ENCODE results near the gene GCLC. TPM values are rescaled to one million over a fixed set of nuclear protein-coding genes. Genes with fewer than 3 reads are reported as not detected.

The GCLC gene
- total and polyA plus RNA-seq, 9 of the 15 experiments (the other 6 are each of a cell fraction or from before 2014, with no cell fraction given), result 3.9 to 20.0 (median 9.4) TPM

DNA sequence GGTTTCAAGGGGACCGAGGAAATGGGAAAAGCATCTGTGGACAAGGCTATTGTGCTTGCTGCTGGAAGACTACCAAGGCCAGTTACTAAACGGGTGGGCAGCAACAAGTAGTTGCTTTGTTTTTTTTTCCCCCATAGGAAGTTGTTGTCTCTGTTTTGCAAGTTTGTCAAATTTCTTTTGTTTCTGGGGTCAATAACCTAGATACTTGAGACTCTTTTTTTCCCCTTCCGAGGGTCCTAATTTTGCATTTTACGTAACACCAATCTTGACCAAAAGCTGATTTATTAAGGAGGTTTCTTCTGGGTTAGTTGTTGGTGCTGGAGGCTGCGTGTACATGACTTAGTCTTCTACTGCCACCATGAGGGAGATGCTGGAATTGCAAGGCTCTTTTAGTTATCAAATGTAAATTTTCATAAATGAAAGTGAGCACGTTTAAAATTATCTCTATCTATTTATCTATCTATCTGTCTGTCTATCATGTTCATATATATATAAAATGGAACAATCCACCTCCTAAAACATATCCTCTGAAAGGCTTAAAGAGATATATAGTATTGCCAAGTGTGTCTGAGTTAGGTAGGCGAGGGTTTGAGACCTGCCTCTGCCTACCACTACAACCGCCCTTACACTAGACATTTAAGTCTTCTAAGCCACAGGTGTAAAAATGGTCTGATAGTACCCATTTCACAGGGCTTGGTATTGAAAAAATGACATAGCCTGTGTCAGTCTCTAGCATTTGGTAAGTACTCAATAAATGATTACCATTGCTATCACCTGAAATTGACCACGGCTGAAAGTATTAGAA is 60.2 kb downstream of the GCLC start (continued):
- TF ChIP-seq, protein P1, sequence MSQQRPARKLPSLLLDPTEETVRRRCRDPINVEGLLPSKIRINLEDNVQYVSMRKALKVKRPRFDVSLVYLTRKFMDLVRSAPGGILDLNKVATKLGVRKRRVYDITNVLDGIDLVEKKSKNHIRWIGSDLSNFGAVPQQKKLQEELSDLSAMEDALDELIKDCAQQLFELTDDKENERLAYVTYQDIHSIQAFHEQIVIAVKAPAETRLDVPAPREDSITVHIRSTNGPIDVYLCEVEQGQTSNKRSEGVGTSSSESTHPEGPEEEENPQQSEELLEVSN (IDR thresholded peaks at IDR 0.05; ENCODE audit: borderline replicate concordance in 1 of 2, extremely low read depth in 1 of 2, insufficient read depth in 1 of 2, insufficient read length in 1 of 2, low read depth in 1 of 2, low read length in 1 of 2, poor library complexity in 1 of 2, severe bottlenecking in 1 of 2), result no peak
- no peak for TF ChIP-seq SP1 (CRISPR knock-in tag; IDR thresholded peaks at IDR 0.05)
- TF ChIP-seq, protein P2, sequence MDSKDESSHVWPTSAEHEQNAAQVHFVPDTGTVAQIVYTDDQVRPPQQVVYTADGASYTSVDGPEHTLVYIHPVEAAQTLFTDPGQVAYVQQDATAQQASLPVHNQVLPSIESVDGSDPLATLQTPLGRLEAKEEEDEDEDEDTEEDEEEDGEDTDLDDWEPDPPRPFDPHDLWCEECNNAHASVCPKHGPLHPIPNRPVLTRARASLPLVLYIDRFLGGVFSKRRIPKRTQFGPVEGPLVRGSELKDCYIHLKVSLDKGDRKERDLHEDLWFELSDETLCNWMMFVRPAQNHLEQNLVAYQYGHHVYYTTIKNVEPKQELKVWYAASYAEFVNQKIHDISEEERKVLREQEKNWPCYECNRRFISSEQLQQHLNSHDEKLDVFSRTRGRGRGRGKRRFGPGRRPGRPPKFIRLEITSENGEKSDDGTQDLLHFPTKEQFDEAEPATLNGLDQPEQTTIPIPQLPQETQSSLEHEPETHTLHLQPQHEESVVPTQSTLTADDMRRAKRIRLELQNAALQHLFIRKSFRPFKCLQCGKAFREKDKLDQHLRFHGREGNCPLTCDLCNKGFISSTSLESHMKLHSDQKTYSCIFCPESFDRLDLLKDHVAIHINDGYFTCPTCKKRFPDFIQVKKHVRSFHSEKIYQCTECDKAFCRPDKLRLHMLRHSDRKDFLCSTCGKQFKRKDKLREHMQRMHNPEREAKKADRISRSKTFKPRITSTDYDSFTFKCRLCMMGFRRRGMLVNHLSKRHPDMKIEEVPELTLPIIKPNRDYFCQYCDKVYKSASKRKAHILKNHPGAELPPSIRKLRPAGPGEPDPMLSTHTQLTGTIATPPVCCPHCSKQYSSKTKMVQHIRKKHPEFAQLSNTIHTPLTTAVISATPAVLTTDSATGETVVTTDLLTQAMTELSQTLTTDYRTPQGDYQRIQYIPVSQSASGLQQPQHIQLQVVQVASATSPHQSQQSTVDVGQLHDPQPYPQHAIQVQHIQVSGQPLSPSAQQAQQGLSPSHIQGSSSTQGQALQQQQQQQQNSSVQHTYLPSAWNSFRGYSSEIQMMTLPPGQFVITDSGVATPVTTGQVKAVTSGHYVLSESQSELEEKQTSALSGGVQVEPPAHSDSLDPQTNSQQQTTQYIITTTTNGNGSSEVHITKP (IDR thresholded peaks at IDR 0.05; ENCODE audit: partially characterized antibody), result no peak
- TF ChIP-seq NR2C1 (IDR thresholded peaks at IDR 0.05), result no peak
- TF ChIP-seq NR2C1 (tag; IDR thresholded peaks at IDR 0.05), result no peak
- TF ChIP-seq, protein P3, sequence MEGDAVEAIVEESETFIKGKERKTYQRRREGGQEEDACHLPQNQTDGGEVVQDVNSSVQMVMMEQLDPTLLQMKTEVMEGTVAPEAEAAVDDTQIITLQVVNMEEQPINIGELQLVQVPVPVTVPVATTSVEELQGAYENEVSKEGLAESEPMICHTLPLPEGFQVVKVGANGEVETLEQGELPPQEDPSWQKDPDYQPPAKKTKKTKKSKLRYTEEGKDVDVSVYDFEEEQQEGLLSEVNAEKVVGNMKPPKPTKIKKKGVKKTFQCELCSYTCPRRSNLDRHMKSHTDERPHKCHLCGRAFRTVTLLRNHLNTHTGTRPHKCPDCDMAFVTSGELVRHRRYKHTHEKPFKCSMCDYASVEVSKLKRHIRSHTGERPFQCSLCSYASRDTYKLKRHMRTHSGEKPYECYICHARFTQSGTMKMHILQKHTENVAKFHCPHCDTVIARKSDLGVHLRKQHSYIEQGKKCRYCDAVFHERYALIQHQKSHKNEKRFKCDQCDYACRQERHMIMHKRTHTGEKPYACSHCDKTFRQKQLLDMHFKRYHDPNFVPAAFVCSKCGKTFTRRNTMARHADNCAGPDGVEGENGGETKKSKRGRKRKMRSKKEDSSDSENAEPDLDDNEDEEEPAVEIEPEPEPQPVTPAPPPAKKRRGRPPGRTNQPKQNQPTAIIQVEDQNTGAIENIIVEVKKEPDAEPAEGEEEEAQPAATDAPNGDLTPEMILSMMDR (IDR thresholded peaks at IDR 0.05 in 2 of 3, conservative IDR thresholded peaks at IDR 0.05 in 1 of 3; ENCODE audit: insufficient read depth in 2 of 3, low read depth in 1 of 3, low read length in 3 of 3), result peak; percentile 84 to 98 (median 85)
- TF ChIP-seq, protein P4, sequence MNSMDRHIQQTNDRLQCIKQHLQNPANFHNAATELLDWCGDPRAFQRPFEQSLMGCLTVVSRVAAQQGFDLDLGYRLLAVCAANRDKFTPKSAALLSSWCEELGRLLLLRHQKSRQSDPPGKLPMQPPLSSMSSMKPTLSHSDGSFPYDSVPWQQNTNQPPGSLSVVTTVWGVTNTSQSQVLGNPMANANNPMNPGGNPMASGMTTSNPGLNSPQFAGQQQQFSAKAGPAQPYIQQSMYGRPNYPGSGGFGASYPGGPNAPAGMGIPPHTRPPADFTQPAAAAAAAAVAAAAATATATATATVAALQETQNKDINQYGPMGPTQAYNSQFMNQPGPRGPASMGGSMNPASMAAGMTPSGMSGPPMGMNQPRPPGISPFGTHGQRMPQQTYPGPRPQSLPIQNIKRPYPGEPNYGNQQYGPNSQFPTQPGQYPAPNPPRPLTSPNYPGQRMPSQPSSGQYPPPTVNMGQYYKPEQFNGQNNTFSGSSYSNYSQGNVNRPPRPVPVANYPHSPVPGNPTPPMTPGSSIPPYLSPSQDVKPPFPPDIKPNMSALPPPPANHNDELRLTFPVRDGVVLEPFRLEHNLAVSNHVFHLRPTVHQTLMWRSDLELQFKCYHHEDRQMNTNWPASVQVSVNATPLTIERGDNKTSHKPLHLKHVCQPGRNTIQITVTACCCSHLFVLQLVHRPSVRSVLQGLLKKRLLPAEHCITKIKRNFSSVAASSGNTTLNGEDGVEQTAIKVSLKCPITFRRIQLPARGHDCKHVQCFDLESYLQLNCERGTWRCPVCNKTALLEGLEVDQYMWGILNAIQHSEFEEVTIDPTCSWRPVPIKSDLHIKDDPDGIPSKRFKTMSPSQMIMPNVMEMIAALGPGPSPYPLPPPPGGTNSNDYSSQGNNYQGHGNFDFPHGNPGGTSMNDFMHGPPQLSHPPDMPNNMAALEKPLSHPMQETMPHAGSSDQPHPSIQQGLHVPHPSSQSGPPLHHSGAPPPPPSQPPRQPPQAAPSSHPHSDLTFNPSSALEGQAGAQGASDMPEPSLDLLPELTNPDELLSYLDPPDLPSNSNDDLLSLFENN (IDR thresholded peaks at IDR 0.05; ENCODE audit: low read depth in 2 of 2, low read length in 2 of 2), result no peak
- TF ChIP-seq, protein P5, sequence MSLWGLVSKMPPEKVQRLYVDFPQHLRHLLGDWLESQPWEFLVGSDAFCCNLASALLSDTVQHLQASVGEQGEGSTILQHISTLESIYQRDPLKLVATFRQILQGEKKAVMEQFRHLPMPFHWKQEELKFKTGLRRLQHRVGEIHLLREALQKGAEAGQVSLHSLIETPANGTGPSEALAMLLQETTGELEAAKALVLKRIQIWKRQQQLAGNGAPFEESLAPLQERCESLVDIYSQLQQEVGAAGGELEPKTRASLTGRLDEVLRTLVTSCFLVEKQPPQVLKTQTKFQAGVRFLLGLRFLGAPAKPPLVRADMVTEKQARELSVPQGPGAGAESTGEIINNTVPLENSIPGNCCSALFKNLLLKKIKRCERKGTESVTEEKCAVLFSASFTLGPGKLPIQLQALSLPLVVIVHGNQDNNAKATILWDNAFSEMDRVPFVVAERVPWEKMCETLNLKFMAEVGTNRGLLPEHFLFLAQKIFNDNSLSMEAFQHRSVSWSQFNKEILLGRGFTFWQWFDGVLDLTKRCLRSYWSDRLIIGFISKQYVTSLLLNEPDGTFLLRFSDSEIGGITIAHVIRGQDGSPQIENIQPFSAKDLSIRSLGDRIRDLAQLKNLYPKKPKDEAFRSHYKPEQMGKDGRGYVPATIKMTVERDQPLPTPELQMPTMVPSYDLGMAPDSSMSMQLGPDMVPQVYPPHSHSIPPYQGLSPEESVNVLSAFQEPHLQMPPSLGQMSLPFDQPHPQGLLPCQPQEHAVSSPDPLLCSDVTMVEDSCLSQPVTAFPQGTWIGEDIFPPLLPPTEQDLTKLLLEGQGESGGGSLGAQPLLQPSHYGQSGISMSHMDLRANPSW (CRISPR knock-in tag; IDR thresholded peaks at IDR 0.05), result no peak
- 0 out of 2 replicates have a peak, but pooled peaks have one; percentile 13 for TF ChIP-seq SMAD3 (CRISPR knock-in tag; conservative IDR thresholded peaks at IDR 0.05)

Data from K562 (cell line).